ENCODE data around the gene SMIM41.
A peak's percentile ranks its signal among the peaks of the same experiment; 100 is the strongest.

Gene SMIM41

GRCh38 chr12:52147367-52147963, 68.0 kb downstream of the SMIM41 start:
- H3K4me3 Mint-ChIP-seq: no peak overlapping the region
- H3K4me1 Mint-ChIP-seq (ENCODE audit: low read depth): peaks cover 4% of the 10 kb centered on the region
- no peak overlapping the region for H3K27ac Mint-ChIP-seq
- no peaks in the 10 kb centered on the region for H3K36me3 Mint-ChIP-seq (ENCODE audit: low read depth)
- H3K9me3 Mint-ChIP-seq: no peaks in the 10 kb centered on the region
- H3K27me3 Mint-ChIP-seq (ENCODE audit: low read depth): no peaks in the 10 kb centered on the region

GRCh38 chr12:52147964-52148463, 68.5 kb downstream of the SMIM41 start:
- H3K27ac Mint-ChIP-seq: no peak overlapping the region
- H3K9me3 Mint-ChIP-seq: no peaks in the 10 kb centered on the region
- H3K4me3 Mint-ChIP-seq: no peak overlapping the region
- H3K36me3 Mint-ChIP-seq (ENCODE audit: low read depth): no peaks in the 10 kb centered on the region
- H3K27me3 Mint-ChIP-seq (ENCODE audit: low read depth): no peaks in the 10 kb centered on the region
- H3K4me1 Mint-ChIP-seq (ENCODE audit: low read depth): peaks cover 4% of the 10 kb centered on the region

GRCh38 chr12:52148464-52149181, 69.1 kb downstream of the SMIM41 start:
- Mint-ChIP-seq H3K27me3 (ENCODE audit: low read depth) (no peaks in the 10 kb centered on the region), H3K4me1 (ENCODE audit: low read depth) (peaks cover 4% of the 10 kb centered on the region), H3K27ac (no peak overlapping the region), H3K9me3 (no peaks in the 10 kb centered on the region), H3K36me3 (ENCODE audit: low read depth) (no peaks in the 10 kb centered on the region), H3K4me3 (no peak overlapping the region)

- Mint-ChIP-seq H3K27ac (no peak overlapping the region), H3K27me3 (ENCODE audit: low read depth) (no peaks in the 10 kb centered on the region), H3K4me1 (ENCODE audit: low read depth) (peaks cover 4% of the 10 kb centered on the region), H3K4me3 (no peak overlapping the region), H3K36me3 (ENCODE audit: low read depth) (no peaks in the 10 kb centered on the region), H3K9me3 (no peaks in the 10 kb centered on the region)
Measured at GRCh38 chr12:52149182-52149641, 69.7 kb downstream of the SMIM41 start.

GRCh38 chr12:52149651-52150241, 70.2 kb downstream of the SMIM41 start:
- Mint-ChIP-seq H3K36me3 (ENCODE audit: low read depth) (no peaks in the 10 kb centered on the region), H3K9me3 (no peaks in the 10 kb centered on the region), H3K4me3 (no peak overlapping the region), H3K4me1 (ENCODE audit: low read depth) (peaks cover 4% of the 10 kb centered on the region), H3K27ac (no peak overlapping the region), H3K27me3 (ENCODE audit: low read depth) (no peaks in the 10 kb centered on the region)

- H3K4me1 Mint-ChIP-seq (ENCODE audit: low read depth): peaks cover 15% of the 10 kb centered on the region
- H3K36me3 Mint-ChIP-seq (ENCODE audit: low read depth): no peaks in the 10 kb centered on the region
- H3K27ac Mint-ChIP-seq: no peak overlapping the region
- H3K4me3 Mint-ChIP-seq: peak overlapping the region; percentile 12
- no peaks in the 10 kb centered on the region for H3K9me3 Mint-ChIP-seq
- no peaks in the 10 kb centered on the region for H3K27me3 Mint-ChIP-seq (ENCODE audit: low read depth)
Measured at GRCh38 chr12:52151153-52151836, 71.8 kb downstream of the SMIM41 start.

GRCh38 chr12:52151837-52152783, 72.6 kb downstream of the SMIM41 start:
- H3K9me3 Mint-ChIP-seq: no peaks in the 10 kb centered on the region
- peaks cover 15% of the 10 kb centered on the region for H3K4me1 Mint-ChIP-seq (ENCODE audit: low read depth)
- H3K36me3 Mint-ChIP-seq (ENCODE audit: low read depth): no peaks in the 10 kb centered on the region
- H3K27me3 Mint-ChIP-seq (ENCODE audit: low read depth): no peaks in the 10 kb centered on the region
- H3K27ac Mint-ChIP-seq: no peak overlapping the region
- no peak overlapping the region for H3K4me3 Mint-ChIP-seq

GRCh38 chr12:52152905-52153317, 73.4 kb downstream of the SMIM41 start:
- no peaks in the 10 kb centered on the region for H3K36me3 Mint-ChIP-seq (ENCODE audit: low read depth)

GRCh38 chr12:52155048-52155868, 75.8 kb downstream of the SMIM41 start:
- Mint-ChIP-seq H3K4me3 (no peak overlapping the region), H3K9me3 (no peaks in the 10 kb centered on the region), H3K27me3 (ENCODE audit: low read depth) (no peaks in the 10 kb centered on the region), H3K4me1 (ENCODE audit: low read depth) (peaks cover 15% of the 10 kb centered on the region), H3K36me3 (ENCODE audit: low read depth) (no peaks in the 10 kb centered on the region), H3K27ac (peak overlapping the region; percentile 64)

More at GRCh38 chr12:52152905-52153317, 73.4 kb downstream of the SMIM41 start:
- no peaks in the 10 kb centered on the region for H3K27me3 Mint-ChIP-seq (ENCODE audit: low read depth)
- peaks cover 15% of the 10 kb centered on the region for H3K4me1 Mint-ChIP-seq (ENCODE audit: low read depth)
- H3K27ac Mint-ChIP-seq: no peak overlapping the region
- H3K9me3 Mint-ChIP-seq: no peaks in the 10 kb centered on the region
- no peak overlapping the region for H3K4me3 Mint-ChIP-seq

- Mint-ChIP-seq H3K36me3 (ENCODE audit: low read depth) (no peaks in the 10 kb centered on the region), H3K4me3 (no peak overlapping the region), H3K4me1 (ENCODE audit: low read depth) (peaks cover 18% of the 10 kb centered on the region), H3K9me3 (no peaks in the 10 kb centered on the region), H3K27me3 (ENCODE audit: low read depth) (no peaks in the 10 kb centered on the region), H3K27ac (no peak overlapping the region)
Measured at GRCh38 chr12:52156311-52156710, 76.8 kb downstream of the SMIM41 start.

- H3K4me1 Mint-ChIP-seq (ENCODE audit: low read depth): peaks cover 18% of the 10 kb centered on the region
- no peak overlapping the region for H3K4me3 Mint-ChIP-seq
- no peaks in the 10 kb centered on the region for H3K27me3 Mint-ChIP-seq (ENCODE audit: low read depth)
- no peaks in the 10 kb centered on the region for H3K9me3 Mint-ChIP-seq
- no peak overlapping the region for H3K27ac Mint-ChIP-seq
- H3K36me3 Mint-ChIP-seq (ENCODE audit: low read depth): no peaks in the 10 kb centered on the region
Measured at GRCh38 chr12:52156757-52157565, 77.5 kb downstream of the SMIM41 start.

- no peak overlapping the region for H3K4me3 Mint-ChIP-seq
- H3K27ac Mint-ChIP-seq: no peak overlapping the region
- no peaks in the 10 kb centered on the region for H3K36me3 Mint-ChIP-seq (ENCODE audit: low read depth)
- H3K4me1 Mint-ChIP-seq (ENCODE audit: low read depth): peaks cover 22% of the 10 kb centered on the region
- no peaks in the 10 kb centered on the region for H3K9me3 Mint-ChIP-seq
- H3K27me3 Mint-ChIP-seq (ENCODE audit: low read depth): no peaks in the 10 kb centered on the region
Measured at GRCh38 chr12:52157566-52158150, 78.2 kb downstream of the SMIM41 start.
